Smooth muscle cell (in vitro differentiated cells): ENCODE data around the gene TRPC4. TPM values are rescaled to one million over a fixed set of nuclear protein-coding genes. Genes with fewer than 3 reads are reported as not detected.

Experiments
- DNase-seq: peaks from one replicate; lab custom pipeline; 2025; ENCODE audit not compliant: unreplicated experiment; lab: John Stamatoyannopoulos, UW
- H2AFZ ChIP-seq: fragments of 200-600 bp; sonication (generic); 2 replicates; pipeline ENCODE4 v1.6.0; 2016; ENCODE audit warnings: antibody characterized with exemption, low read depth, mild to moderate bottlenecking
- H3F3A ChIP-seq: fragments of 200-600 bp; sonication (generic); 2 replicates; pipeline ENCODE4 v1.6.0; 2017; ENCODE audit warnings: antibody characterized with exemption, low read depth
- H3K27ac ChIP-seq: fragments of 200-600 bp; sonication (generic); 2 replicates; pipeline ENCODE4 v1.5.1; 2016; ENCODE audit warnings: low read depth, mild to moderate bottlenecking
- H3K27me3 ChIP-seq: fragments of 200-600 bp; sonication (generic); 2 replicates; pipeline ENCODE4 v1.6.1; 2016; ENCODE audit warnings: low read depth, mild to moderate bottlenecking
- H3K36me3 ChIP-seq: fragments of 200-600 bp; sonication (generic); 2 replicates; pipeline ENCODE4 v1.5.1; 2016; ENCODE audit warnings: low read depth
- H3K4me1 ChIP-seq: fragments of 200-600 bp; sonication (generic); 2 replicates; pipeline ENCODE4 v1.5.1; 2016; ENCODE audit warnings: low read depth
- H3K4me2 ChIP-seq: fragments of 200-600 bp; sonication (generic); 2 replicates; pipeline ENCODE4 v1.6.0; 2016; ENCODE audit warnings: mild to moderate bottlenecking
- H3K4me3 ChIP-seq: fragments of 200-600 bp; sonication (generic); 2 replicates; pipeline ENCODE4 v1.5.1; 2016; ENCODE audit warnings: mild to moderate bottlenecking
- H3K79me2 ChIP-seq: fragments of 200-600 bp; sonication (generic); 2 replicates; pipeline ENCODE4 v1.6.0; 2016; ENCODE audit warnings: low read depth, mild to moderate bottlenecking
- H3K9ac ChIP-seq: fragments of 200-600 bp; sonication (generic); 2 replicates; pipeline ENCODE4 v1.6.0; 2016; ENCODE audit warnings: low read depth
- H3K9me3 ChIP-seq: fragments of 200-600 bp; sonication (generic); replicated peaks from 2 replicates; pipeline ENCODE4 v1.5.1; 2016; ENCODE audit warnings: low read depth
- H4K20me1 ChIP-seq: fragments of 200-600 bp; sonication (generic); 2 replicates; pipeline ENCODE4 v1.6.0; 2016; ENCODE audit warnings: low read depth
- CTCF ChIP-seq: fragments of 200-600 bp; sonication (generic); IDR thresholded peaks from 2 replicates; pipeline ENCODE4 v1.5.1; 2017; ENCODE audit warnings: borderline replicate concordance, mild to moderate bottlenecking, antibody characterized with exemption; ENCODE audit not compliant: insufficient read depth, poor library complexity, severe bottlenecking
- WGBS: methylation state at CpG from one replicate; pipeline ENCODE4 v1.1.7; 2016; ENCODE audit warnings: low lambda C conversion rate; 5-methylcytosine and 5-hydroxymethylcytosine counted together
- polyA plus RNA-seq: library from polyadenylated mRNA; unstranded; fragments of >200 nt; fragmentation: Nextera tagmentation; extraction: Ambion mirVana; gene quantifications from 2 replicates; pipeline ENCODE4 v1.2.1, GENCODE V29; 2016
- total RNA-seq: library from RNA; depleted of rRNA; stranded (reverse); fragments of >200 nt; gene quantifications from 2 replicates; pipeline ENCODE4 v1.2.3, GENCODE V29; 2014

Gene TRPC4
- total and polyA plus RNA-seq, 2 experiments from 2014 or later = 0.09 TPM; not detected in 1

- WGBS = 82% methylated on average over 4 of the region's 4 CpGs
- Histone ChIP-seq H2AFZ (no peak overlapping the region), H3K9me3 (no peaks in the 10 kb centered on the region), H3K9ac (no peak overlapping the region), H3K4me2 (no peak overlapping the region), H3K79me2 (no peaks in the 10 kb centered on the region), H3K36me3 (no peaks in the 10 kb centered on the region), H3K4me1 (no peaks in the 10 kb centered on the region), H3K4me3 (no peak overlapping the region), H3F3A (no peaks in the 10 kb centered on the region), H3K27ac (no peak overlapping the region), H4K20me1 (no peaks in the 10 kb centered on the region), H3K27me3 (no peaks in the 10 kb centered on the region)
- no peak for DNase-seq
- no peak for TF ChIP-seq CTCF
Measured at GRCh38 chr13:37833411-37833810, 36.2 kb downstream of the TRPC4 start.

- no peak overlapping the region for H3K27ac ChIP-seq
Measured at GRCh38 chr13:37816276-37816675, 53.3 kb downstream of the TRPC4 start.

GRCh38 chr13:37811441-37811840, 58.1 kb downstream of the TRPC4 start:
- 48% methylated on average over 2 of the region's 2 CpGs for WGBS
- peaks cover 11% of the 10 kb centered on the region for H3K9me3 ChIP-seq
- no peak overlapping the region for H3K27ac ChIP-seq
- H3K79me2 ChIP-seq = no peaks in the 10 kb centered on the region
- H4K20me1 ChIP-seq = no peaks in the 10 kb centered on the region
- no peak for TF ChIP-seq CTCF
- no peak overlapping the region for H3K4me3 ChIP-seq
- DNase-seq = no peak
- H3K27me3 ChIP-seq = no peaks in the 10 kb centered on the region
- peaks cover 7% of the 10 kb centered on the region for H3K36me3 ChIP-seq
- H3K9ac ChIP-seq = no peak overlapping the region
- H3K4me1 ChIP-seq = no peaks in the 10 kb centered on the region
- H2AFZ ChIP-seq = peak overlapping the region; percentile 84
- H3F3A ChIP-seq = no peaks in the 10 kb centered on the region
- H3K4me2 ChIP-seq = no peak overlapping the region

More at GRCh38 chr13:37816276-37816675, 53.3 kb downstream of the TRPC4 start:
- 87% methylated on average over 1 of the region's 1 CpG for whole genome bisulfite sequencing
- DNase-seq = no peak
- Histone ChIP-seq H3K9me3 (peaks cover 11% of the 10 kb centered on the region), H3K27me3 (no peaks in the 10 kb centered on the region), H3K79me2 (no peaks in the 10 kb centered on the region), H3F3A (no peaks in the 10 kb centered on the region), H2AFZ (no peak overlapping the region), H3K4me3 (no peak overlapping the region), H3K36me3 (peaks cover 7% of the 10 kb centered on the region), H3K4me1 (no peaks in the 10 kb centered on the region), H4K20me1 (no peaks in the 10 kb centered on the region), H3K9ac (no peak overlapping the region), H3K4me2 (no peak overlapping the region)
- TF ChIP-seq CTCF = no peak

GRCh38 chr13:37806666-37807065, 62.9 kb downstream of the TRPC4 start:
- no peaks in the 10 kb centered on the region for H4K20me1 ChIP-seq
- H3K4me3 ChIP-seq = no peak overlapping the region
- TF ChIP-seq CTCF = no peak
- H3F3A ChIP-seq = no peaks in the 10 kb centered on the region
- peaks cover 3% of the 10 kb centered on the region for H3K9me3 ChIP-seq
- no peaks in the 10 kb centered on the region for H3K4me1 ChIP-seq
- H3K36me3 ChIP-seq = no peaks in the 10 kb centered on the region
- no peak for DNase-seq
- H3K4me2 ChIP-seq = no peak overlapping the region
- H3K27ac ChIP-seq = no peak overlapping the region
- H3K9ac ChIP-seq = no peak overlapping the region
- H3K27me3 ChIP-seq = no peaks in the 10 kb centered on the region
- H2AFZ ChIP-seq = no peak overlapping the region
- 81% methylated on average over 3 of the region's 3 CpGs for whole genome bisulfite sequencing
- H3K79me2 ChIP-seq = no peaks in the 10 kb centered on the region
